GM21786 (cell line): ENCODE results near the gene ZNF84.

ENCODE experiments used
- ATAC-seq: cut with Tn5 transposase; IDR thresholded peaks from one replicate; pipeline ENCODE4 v1.9.1; 2021; ENCODE audit not compliant: unreplicated experiment

ZNF84 gene

GRCh38 chr12:133037207-133038005 lies at the start of gene ZNF84:
ZNF84 (plus strand) TSS chr12:133037509; CDS start chr12:133041468, 3,959 bp downstream.
- peak; percentile 95 for ATAC-seq

GRCh38 chr12:132998741-132999140 lies 38.6 kb upstream of the ZNF84 start:
- ATAC-seq, result no peak

- no peak for ATAC-seq
These were observed 26.5 kb upstream of the ZNF84 start for GRCh38 chr12:133010657-133011297.

- ATAC-seq, result no peak
These were observed 13.7 kb upstream of the ZNF84 start for GRCh38 chr12:133023566-133023965.

- no peak for ATAC-seq
These were observed 10.3 kb upstream of the ZNF84 start for GRCh38 chr12:133026996-133027395.

GRCh38 chr12:133038118-133038709 lies 905 bp downstream of the ZNF84 start:
- ATAC-seq, result no peak

GRCh38 chr12:133046698-133047097 lies 9.4 kb downstream of the ZNF84 start:
- no peak for ATAC-seq

GRCh38 chr12:133057446-133057845 lies 20.1 kb downstream of the ZNF84 start:
- no peak for ATAC-seq

- ATAC-seq, result no peak
These were observed 21.1 kb downstream of the ZNF84 start for GRCh38 chr12:133058203-133059113.

GRCh38 chr12:133061954-133062353 lies 24.6 kb downstream of the ZNF84 start:
- no peak for ATAC-seq

- ATAC-seq, result no peak
These were observed 26.2 kb downstream of the ZNF84 start for GRCh38 chr12:133063556-133063955.

GRCh38 chr12:133073836-133074235 lies 36.5 kb downstream of the ZNF84 start:
- no peak for ATAC-seq

GRCh38 chr12:133080026-133080367 lies 42.7 kb downstream of the ZNF84 start:
- ATAC-seq, result peak; percentile 79

GRCh38 chr12:133080368-133081158 lies 43.3 kb downstream of the ZNF84 start, which contains the start of gene ZNF140:
ZNF140 (plus strand) TSS chr12:133080923; CDS start chr12:133081321, 398 bp downstream.
- peak; percentile 62 for ATAC-seq

GRCh38 chr12:133081159-133081780 lies 44.0 kb downstream of the ZNF84 start:
- ATAC-seq, result no peak

GRCh38 chr12:133083345-133083744 lies 46.0 kb downstream of the ZNF84 start:
- ATAC-seq, result no peak

- ATAC-seq, result no peak
These were observed 68.3 kb downstream of the ZNF84 start for GRCh38 chr12:133105620-133106019.

- no peak for ATAC-seq
These were observed 68.9 kb downstream of the ZNF84 start for GRCh38 chr12:133106253-133106652.

- no peak for ATAC-seq
These were observed 69.8 kb downstream of the ZNF84 start for GRCh38 chr12:133107121-133107520.

- ATAC-seq, result no peak
These were observed 70.8 kb downstream of the ZNF84 start for GRCh38 chr12:133108150-133108549.
